ENCODE data around the gene HMGXB4.

DNA sequence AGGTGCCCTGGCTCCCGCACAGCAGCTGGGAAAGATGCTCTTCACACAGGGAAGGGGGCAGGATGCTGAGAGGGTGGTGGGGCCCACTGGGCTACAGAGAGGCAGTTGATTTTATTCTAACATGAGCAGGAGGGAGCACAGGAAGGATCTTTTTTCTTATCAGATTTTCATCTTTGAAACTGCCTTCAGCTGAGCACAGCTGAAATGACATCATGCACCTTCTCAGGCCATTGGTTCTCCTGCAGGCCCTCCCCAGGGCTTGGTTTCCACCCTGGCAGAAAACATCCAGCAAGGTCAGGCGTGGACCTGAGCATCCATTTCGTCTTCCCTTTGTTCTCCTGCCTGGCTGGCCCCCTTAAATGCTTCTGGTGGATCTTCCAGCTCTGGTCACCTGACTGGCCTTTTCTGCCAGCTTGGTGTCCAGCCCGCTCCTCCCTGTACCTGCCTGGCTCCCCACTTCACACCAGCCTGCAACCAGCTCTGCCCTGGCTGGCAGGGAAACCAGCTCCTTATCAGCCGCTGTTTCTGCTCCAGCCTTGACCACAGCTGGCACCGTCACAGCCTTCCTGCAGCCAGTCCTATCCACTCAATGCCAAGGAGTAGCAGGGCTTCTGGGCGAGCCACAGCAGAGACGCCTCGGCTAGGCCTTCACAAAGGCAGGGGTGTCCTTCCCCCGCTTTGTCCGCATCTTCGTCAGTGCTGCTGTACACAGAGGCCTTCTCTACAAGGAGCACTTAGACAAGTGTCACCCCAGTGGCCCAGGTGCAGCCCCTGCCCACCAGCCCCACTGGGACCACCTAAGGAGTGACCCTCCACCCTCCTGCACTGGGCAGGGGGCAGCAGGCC lies 78.9 kb downstream of the HMGXB4 start:
- TF ChIP-seq, protein P1, sequence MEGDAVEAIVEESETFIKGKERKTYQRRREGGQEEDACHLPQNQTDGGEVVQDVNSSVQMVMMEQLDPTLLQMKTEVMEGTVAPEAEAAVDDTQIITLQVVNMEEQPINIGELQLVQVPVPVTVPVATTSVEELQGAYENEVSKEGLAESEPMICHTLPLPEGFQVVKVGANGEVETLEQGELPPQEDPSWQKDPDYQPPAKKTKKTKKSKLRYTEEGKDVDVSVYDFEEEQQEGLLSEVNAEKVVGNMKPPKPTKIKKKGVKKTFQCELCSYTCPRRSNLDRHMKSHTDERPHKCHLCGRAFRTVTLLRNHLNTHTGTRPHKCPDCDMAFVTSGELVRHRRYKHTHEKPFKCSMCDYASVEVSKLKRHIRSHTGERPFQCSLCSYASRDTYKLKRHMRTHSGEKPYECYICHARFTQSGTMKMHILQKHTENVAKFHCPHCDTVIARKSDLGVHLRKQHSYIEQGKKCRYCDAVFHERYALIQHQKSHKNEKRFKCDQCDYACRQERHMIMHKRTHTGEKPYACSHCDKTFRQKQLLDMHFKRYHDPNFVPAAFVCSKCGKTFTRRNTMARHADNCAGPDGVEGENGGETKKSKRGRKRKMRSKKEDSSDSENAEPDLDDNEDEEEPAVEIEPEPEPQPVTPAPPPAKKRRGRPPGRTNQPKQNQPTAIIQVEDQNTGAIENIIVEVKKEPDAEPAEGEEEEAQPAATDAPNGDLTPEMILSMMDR (IDR thresholded peaks at IDR 0.05): no peak
- no peak for TF ChIP-seq EZH2 (IDR thresholded peaks at IDR 0.05; ENCODE audit: borderline replicate concordance, insufficient read depth, low read depth, low read length, poor library complexity, severe bottlenecking)

Measured in B cell (primary cell).